Muscle layer of colon (tissue), 2 donors: Measurements from ENCODE around the gene HIVEP1.
"Not testable (repeated sequence)": the region's sequence is repeated elsewhere in the genome, so short reads cannot be mapped to it uniquely, and the experiment has no call there.

Source experiments
- H3K27ac ChIP-seq: one replicate; pipeline ENCODE4 v1.7.0; 2013; ENCODE audit warnings: low read depth, mild to moderate bottlenecking, low read length, moderate library complexity
- H3K27me3 ChIP-seq, 2 donors: one replicate each; pipeline ENCODE4 v1.7.0; 2013; ENCODE audit warnings: low read length in 2 of 2, mild to moderate bottlenecking in 2 of 2; ENCODE audit not compliant: insufficient read depth in 2 of 2, control insufficient read depth in 1 of 2
- H3K36me3 ChIP-seq: one replicate; pipeline ENCODE4 v1.7.0; 2013; ENCODE audit warnings: mild to moderate bottlenecking, low read length; ENCODE audit not compliant: insufficient read depth
- H3K4me1 ChIP-seq: one replicate; pipeline ENCODE4 v1.7.0; 2013; ENCODE audit warnings: mild to moderate bottlenecking, low read length; ENCODE audit not compliant: insufficient read depth
- H3K4me3 ChIP-seq, 2 donors: one replicate each; pipeline ENCODE4 v1.7.0; 2013; ENCODE audit warnings: low read length in 2 of 2, low read depth in 1 of 2, mild to moderate bottlenecking in 1 of 2, moderate library complexity in 1 of 2
- H3K9ac ChIP-seq: one replicate; pipeline ENCODE4 v1.7.0; 2013; ENCODE audit warnings: low read length
- H3K9me3 ChIP-seq: one replicate; pipeline ENCODE4 v1.7.0; 2013; ENCODE audit warnings: mild to moderate bottlenecking, low read length
- donor health status: abdominal sarcoma.
- donor health status: Adenocarcinoma of cecum.

HIVEP1 gene

DNA sequence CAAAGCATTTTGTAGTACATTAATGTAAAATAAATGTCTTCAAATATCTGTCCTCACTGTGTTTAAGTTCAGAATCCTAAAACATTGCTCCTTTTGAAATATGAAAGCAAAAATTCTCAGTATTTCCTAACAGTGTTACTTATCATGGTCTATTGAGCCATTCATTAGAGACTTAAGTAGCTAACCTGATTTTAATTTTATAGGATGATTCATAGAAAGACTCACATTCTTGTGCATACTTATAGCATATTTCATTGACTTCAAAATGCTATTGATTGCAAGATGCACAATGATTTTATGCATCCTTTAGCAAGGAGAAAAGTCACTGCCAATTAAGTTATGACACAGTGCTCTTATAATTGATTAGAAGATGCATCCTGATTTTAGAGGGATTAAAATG, 85.7 kb downstream of the HIVEP1 start:
- peaks cover 5% of the 10 kb centered on the region for H3K4me1 ChIP-seq

DNA sequence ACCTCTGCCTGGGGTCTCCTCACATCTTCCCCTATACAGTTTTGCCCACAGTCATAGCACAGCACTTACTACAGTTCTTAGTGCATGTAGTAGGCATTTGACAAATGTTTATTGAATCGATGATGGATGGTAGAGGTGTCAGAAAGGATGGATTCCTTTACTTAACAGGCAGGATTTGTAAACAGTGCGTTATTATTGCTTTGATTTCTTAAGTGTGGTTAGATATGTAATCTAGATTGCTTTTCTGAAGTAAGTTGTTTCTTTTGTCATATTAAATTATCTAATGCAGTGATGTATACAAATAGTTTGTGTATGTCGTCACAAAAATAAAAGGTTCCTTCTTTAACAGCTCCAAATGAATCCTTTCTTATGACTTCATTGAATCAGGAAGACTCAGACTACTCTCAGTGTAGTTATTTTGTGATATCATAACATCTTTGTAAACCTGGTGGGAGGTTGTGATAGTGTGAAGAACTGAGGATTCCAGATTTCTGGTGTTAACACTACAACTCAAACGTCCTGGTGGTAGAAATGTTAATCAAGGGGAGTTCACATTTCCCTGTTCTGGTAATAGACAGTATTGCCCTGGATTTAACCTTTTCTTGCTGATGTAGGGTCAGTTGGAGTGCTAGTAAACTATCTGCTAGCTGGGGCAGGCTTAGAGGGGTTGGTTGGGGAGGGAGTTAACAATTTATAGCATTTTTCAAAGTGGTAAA, 87.7 kb downstream of the HIVEP1 start:
- H3K4me1 ChIP-seq: peaks cover 5% of the 10 kb centered on the region
- H3K27me3 ChIP-seq: no peaks in the 10 kb centered on the region
- H3K27ac ChIP-seq: no peak overlapping the region
- no peaks in the 10 kb centered on the region for H3K9me3 ChIP-seq
- no peak overlapping the region for H3K9ac ChIP-seq
- no peak overlapping the region for H3K4me3 ChIP-seq
- no peaks in the 10 kb centered on the region for H3K36me3 ChIP-seq

More for the DNA sequence above, 85.7 kb downstream of the HIVEP1 start:
- Histone ChIP-seq H3K4me3 (no peak overlapping the region), H3K36me3 (no peaks in the 10 kb centered on the region), H3K27me3 (no peaks in the 10 kb centered on the region), H3K9ac (no peak overlapping the region), H3K9me3 (no peaks in the 10 kb centered on the region), H3K27ac (no peak overlapping the region)

GRCh38 chr6:12101048-12101447, 88.9 kb downstream of the HIVEP1 start:
- Histone ChIP-seq H3K9me3 (no peaks in the 10 kb centered on the region), H3K4me3 (no peak overlapping the region), H3K9ac (no peak overlapping the region), H3K27ac (no peak overlapping the region), H3K36me3 (no peaks in the 10 kb centered on the region), H3K27me3 (no peaks in the 10 kb centered on the region), H3K4me1 (no peaks in the 10 kb centered on the region)

GRCh38 chr6:12101653-12102312, 89.7 kb downstream of the HIVEP1 start:
- no peak overlapping the region for H3K4me3 ChIP-seq
- H3K27me3 ChIP-seq: no peaks in the 10 kb centered on the region
- H3K27ac ChIP-seq: no peak overlapping the region
- no peaks in the 10 kb centered on the region for H3K9me3 ChIP-seq
- H3K36me3 ChIP-seq: no peaks in the 10 kb centered on the region
- no peaks in the 10 kb centered on the region for H3K4me1 ChIP-seq
- no peak overlapping the region for H3K9ac ChIP-seq

- no peak overlapping the region for H3K9ac ChIP-seq
- H3K4me3 ChIP-seq: no peak overlapping the region
- H3K27me3 ChIP-seq: no peaks in the 10 kb centered on the region
- no peak overlapping the region for H3K27ac ChIP-seq
- no peaks in the 10 kb centered on the region for H3K36me3 ChIP-seq
- no peaks in the 10 kb centered on the region for H3K4me1 ChIP-seq
- no peaks in the 10 kb centered on the region for H3K9me3 ChIP-seq
Observed at GRCh38 chr6:12102350-12102749, 90.2 kb downstream of the HIVEP1 start.

DNA sequence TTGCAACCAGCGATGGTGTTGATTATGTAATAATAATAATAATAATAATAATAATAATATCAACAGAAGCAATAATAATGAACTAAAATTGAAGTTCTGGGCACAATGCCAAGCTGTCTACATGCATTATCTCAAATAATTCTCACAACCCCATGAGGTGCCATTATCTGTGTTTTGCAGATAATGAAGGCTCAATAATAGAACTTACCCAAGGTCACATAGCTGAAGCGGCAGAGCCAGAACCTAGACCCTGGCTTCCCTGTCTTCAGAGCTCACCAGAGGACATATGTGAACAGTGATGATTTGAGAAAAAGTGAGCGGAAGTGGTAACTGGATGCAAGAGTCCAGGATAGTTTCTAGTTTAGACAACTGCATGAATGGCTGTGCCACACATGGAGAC, 91.0 kb downstream of the HIVEP1 start:
- Histone ChIP-seq H3K4me3 (no peak overlapping the region), H3K27me3 (no peaks in the 10 kb centered on the region), H3K9me3 (no peaks in the 10 kb centered on the region), H3K36me3 (no peaks in the 10 kb centered on the region), H3K27ac (no peak overlapping the region), H3K4me1 (no peaks in the 10 kb centered on the region), H3K9ac (no peak overlapping the region)

- no peak overlapping the region for H3K9ac ChIP-seq
- no peak overlapping the region for H3K27ac ChIP-seq
- no peaks in the 10 kb centered on the region for H3K4me1 ChIP-seq
- peaks cover 5% of the 10 kb centered on the region for H3K36me3 ChIP-seq
- H3K27me3 ChIP-seq: no peaks in the 10 kb centered on the region
- no peak overlapping the region for H3K4me3 ChIP-seq
- H3K9me3 ChIP-seq: no peaks in the 10 kb centered on the region
Observed at GRCh38 chr6:12105271-12105670, 93.2 kb downstream of the HIVEP1 start.

- not testable (repeated sequence) for H3K4me1 ChIP-seq, H3K36me3 ChIP-seq
Observed at GRCh38 chr6:12108376-12108775, 96.3 kb downstream of the HIVEP1 start.

DNA sequence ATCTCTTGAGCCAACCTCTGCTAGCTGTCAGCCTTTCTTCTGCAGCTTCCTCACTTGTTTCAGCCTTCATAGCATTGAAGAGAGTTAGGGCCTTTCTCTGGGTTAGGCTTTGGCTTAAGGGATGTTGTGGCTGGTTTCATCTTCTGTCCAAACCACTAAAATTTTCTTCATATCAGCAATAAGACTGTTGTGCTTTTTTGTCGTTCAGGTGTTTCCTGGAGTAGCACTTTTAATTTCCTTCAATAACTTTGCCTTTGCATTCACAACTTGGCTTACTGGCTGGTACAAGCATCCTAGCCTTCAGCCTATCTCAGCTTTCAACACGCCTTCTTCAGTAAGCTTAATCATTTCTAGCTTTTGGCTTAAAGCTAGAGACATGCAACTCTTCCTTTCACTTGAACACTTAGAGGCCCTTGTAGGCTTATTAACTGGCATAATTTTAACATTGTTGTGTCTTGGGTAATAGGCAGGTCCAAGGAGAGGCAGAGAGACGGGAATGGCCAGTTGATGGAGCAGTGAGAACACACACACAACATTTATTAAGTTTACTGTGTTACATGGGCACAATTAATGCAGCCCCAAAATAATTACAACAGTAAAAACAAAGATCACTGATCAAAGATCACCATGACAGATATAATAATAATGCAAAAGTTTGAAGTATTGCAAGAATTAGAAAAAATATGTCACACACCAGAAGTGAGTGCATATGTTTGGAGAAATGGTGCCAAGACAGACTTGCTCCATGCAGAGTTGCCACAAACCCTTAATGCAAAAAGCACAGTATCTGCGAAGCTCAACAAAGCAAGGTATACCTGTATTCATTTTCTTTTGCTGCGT, 98.6 kb downstream of the HIVEP1 start:
- no peak overlapping the region for H3K27ac ChIP-seq
- no peaks in the 10 kb centered on the region for H3K9me3 ChIP-seq
- no peaks in the 10 kb centered on the region for H3K27me3 ChIP-seq
- H3K9ac ChIP-seq: no peak overlapping the region
- H3K4me3 ChIP-seq: no peak overlapping the region
- no peaks in the 10 kb centered on the region for H3K4me1 ChIP-seq
- peaks cover 5% of the 10 kb centered on the region for H3K36me3 ChIP-seq

More at GRCh38 chr6:12108376-12108775, 96.3 kb downstream of the HIVEP1 start:
- not testable (repeated sequence) for H3K9ac ChIP-seq, H3K4me3 ChIP-seq, H3K27ac ChIP-seq, H3K9me3 ChIP-seq, H3K27me3 ChIP-seq

GRCh38 chr6:12111363-12111670, 99.2 kb downstream of the HIVEP1 start:
- H3K4me1 ChIP-seq: no peaks in the 10 kb centered on the region
- no peaks in the 10 kb centered on the region for H3K9me3 ChIP-seq
- H3K27me3 ChIP-seq: no peaks in the 10 kb centered on the region

DNA sequence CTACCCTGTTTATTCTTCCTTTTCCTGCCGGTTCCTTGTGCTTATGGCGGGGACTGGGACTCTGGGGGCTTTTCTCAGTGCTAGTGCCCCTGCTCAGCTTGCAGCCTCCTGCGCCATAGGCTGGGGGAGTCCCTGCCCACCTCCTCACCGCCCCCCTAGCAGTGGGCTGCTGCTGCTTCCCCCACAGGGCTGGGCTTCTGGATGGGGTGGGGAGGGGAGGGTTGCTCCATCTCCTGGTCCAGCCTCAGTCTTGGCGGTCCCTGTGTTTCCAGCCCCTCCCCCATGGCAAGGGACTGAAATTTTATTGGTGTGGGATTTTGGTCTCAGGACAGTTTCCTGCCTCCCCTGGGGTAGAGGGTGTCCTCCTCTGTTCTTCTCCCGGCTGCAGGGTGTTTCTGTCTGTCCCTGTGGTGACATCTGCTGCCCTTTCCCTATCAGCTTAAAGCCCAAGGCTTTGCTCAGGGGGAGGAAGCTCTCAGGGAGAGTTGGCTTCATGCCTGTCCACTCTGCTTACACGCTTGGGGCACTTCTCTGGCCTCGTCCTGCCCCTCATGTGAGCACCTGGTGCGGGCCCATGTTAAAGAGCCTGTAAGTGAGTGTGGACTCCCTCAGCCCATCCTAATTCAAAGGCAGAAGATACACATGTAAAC, 100.6 kb downstream of the HIVEP1 start:
- Histone ChIP-seq H3K36me3 (peaks cover 5% of the 10 kb centered on the region), H3K27ac (no peak overlapping the region), H3K9me3 (peaks cover 8% of the 10 kb centered on the region)

More at GRCh38 chr6:12111363-12111670, 99.2 kb downstream of the HIVEP1 start:
- Histone ChIP-seq H3K27ac (no peak overlapping the region), H3K36me3 (peaks cover 5% of the 10 kb centered on the region), H3K9ac (no peak overlapping the region), H3K4me3 (no peak overlapping the region)

More for the DNA sequence above, 100.6 kb downstream of the HIVEP1 start:
- H3K9ac ChIP-seq: no peak overlapping the region
- H3K4me3 ChIP-seq: no peak overlapping the region
- H3K4me1 ChIP-seq: no peaks in the 10 kb centered on the region
- H3K27me3 ChIP-seq: no peaks in the 10 kb centered on the region
